Activated CD8-positive, alpha-beta memory T cell treated with anti-CD3 and anti-CD28 coated beads for 24 hours (primary cell): ENCODE measurements around the gene ANXA1.

ENCODE experiments used
- DNase-seq: peaks from one replicate; pipeline ENCODE4 v3.0.0-alpha.2; 2020

The ANXA1 gene

GRCh38 chr9:73151653-73152542, at the start of gene ANXA1:
Gene ANXA1 (plus strand): TSS chr9:73151865. CDS start chr9:73158536, 6,671 bp downstream.
- DNase-seq, result no peak

GRCh38 chr9:73104342-73104741, 47.3 kb upstream of the ANXA1 start:
- DNase-seq, result no peak

DNA sequence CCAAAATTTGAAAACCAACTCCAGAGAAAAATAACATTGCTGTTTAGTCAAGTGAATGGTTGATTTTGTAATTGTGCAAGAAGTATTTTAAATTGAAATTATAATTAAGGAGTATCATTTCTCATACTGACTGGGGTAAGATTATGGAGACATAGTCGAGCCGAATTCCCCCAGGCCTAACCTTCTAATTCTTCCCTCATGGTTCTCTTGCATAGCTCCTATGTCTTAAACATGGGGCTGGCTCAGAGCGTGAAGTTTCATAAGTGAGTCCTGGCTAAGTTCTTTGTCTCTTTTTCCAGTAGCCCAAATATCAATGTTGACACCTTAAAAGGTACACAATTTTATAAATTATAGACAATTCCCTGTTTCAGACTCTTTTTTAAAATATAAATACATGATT, 46.7 kb upstream of the ANXA1 start:
- no peak for DNase-seq

DNA sequence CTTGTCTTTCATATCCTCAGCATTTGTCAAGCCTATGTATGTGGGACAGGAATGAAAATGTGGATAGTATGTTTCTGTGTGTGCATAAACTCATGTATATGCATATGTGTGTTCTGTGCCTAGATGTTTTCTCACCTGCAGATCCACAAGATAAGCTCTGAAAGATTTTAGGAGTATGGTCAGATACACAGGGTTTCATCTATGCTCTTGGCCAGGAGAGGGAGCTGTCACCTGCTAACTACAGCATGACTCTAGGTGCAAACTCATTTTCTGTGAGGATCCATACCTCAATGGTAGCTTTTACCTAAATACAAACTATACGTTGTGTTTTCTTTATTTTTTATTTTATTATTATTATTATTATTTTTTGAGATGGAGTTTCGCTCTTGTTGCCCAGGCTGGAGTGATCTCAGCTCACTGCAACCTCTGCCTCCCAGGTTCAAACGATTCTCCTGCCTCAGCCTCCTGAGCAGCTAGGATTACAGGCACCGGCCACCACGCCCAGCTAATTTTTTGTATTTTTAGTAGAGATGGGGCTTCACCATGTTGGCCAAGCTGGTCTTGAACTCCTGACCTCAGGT, 44.1 kb upstream of the ANXA1 start:
- peak; percentile 68 for DNase-seq

- no peak for DNase-seq
Observed at GRCh38 chr9:73114058-73114457, 37.6 kb upstream of the ANXA1 start.

- DNase-seq, result no peak
Observed at GRCh38 chr9:73114958-73115357, 36.7 kb upstream of the ANXA1 start.

- DNase-seq, result no peak
Observed at GRCh38 chr9:73116031-73116430, 35.6 kb upstream of the ANXA1 start.

GRCh38 chr9:73116880-73117279, 34.8 kb upstream of the ANXA1 start:
- no peak for DNase-seq

DNA sequence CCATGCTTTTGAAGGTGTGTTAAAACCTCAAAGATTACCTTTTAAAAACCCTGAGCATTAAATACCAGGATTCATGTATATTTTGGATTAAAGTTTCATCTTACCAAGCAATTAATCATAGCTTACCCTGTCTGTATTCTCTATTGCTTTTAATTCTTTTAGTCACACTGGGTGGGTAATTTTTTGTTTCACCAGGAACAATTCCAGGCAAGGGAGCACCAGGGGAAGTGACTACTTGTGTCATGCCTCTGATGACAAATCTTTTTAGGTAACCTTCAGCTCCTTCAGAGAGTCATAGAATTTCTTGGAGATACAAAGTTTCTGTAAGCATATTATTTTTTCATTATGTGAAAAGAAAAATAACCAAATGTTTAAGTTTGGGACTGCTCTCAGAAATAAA, 33.4 kb upstream of the ANXA1 start:
- no peak for DNase-seq

- DNase-seq, result no peak
Observed at GRCh38 chr9:73118898-73119554, 32.6 kb upstream of the ANXA1 start.

DNA sequence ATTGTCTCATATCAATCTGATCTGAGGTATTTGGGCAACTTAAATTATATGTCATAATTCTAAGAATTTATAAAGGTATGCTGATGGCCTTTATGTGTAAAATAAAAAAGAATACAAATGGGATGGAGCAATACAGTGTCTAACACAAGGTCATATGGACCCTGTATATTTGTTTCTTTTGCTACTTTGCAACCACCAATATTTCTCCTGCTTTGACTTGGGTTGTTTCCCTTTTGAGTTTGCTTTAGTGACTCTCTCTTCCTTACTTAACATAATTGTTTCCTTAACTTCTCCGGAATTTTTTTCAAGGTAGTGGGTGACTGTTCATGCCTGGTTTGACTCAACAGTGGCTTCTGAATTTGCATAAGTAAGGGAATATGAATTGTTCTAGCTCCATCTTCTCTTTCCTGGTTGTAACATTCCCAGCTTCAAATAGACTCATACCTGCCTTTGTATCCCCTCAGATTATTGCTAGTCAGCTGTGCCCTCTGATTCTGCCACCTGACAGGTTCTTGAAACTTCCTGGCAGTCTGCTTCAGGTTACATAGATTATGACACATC, 30.2 kb upstream of the ANXA1 start:
- no peak for DNase-seq

DNA sequence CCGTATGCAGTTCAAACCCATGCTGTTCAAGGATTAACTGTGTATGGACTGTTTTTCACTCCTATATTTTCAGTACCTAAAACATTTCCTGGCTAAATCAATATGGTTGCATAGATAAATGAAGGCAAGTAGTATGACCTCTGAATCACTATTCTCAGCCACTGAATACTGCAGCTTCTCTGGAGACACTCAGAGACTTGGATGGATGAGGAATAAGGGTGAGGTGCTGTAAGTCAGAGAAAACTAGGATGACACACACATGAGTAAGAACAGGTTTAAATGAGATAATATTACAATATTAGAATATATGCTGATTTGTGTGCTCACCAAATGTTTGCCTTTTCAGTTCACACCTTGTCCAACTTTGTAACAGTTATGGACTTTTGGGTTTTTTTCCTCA, 26.0 kb upstream of the ANXA1 start:
- no peak for DNase-seq

GRCh38 chr9:73129941-73130685, 21.6 kb upstream of the ANXA1 start:
- DNase-seq, result no peak

DNA sequence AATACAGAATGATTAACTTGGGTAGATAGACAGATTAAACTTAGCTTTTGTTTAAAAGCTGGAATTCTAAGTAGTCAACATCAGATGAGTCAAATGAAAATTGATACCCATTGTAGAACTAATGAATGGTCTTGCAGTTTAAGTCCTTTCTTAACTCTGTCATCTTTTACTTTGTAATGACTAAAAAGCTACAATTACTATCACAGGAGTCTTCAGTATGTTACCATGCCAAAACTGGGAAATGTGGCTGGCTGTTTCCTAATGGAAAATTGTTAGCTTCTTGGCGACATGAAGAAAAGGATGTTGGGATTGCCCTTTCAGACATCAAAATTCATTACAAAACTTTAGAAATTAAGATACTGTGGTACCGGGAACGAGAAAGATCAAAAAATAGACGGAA, 20.2 kb upstream of the ANXA1 start:
- DNase-seq, result no peak

DNA sequence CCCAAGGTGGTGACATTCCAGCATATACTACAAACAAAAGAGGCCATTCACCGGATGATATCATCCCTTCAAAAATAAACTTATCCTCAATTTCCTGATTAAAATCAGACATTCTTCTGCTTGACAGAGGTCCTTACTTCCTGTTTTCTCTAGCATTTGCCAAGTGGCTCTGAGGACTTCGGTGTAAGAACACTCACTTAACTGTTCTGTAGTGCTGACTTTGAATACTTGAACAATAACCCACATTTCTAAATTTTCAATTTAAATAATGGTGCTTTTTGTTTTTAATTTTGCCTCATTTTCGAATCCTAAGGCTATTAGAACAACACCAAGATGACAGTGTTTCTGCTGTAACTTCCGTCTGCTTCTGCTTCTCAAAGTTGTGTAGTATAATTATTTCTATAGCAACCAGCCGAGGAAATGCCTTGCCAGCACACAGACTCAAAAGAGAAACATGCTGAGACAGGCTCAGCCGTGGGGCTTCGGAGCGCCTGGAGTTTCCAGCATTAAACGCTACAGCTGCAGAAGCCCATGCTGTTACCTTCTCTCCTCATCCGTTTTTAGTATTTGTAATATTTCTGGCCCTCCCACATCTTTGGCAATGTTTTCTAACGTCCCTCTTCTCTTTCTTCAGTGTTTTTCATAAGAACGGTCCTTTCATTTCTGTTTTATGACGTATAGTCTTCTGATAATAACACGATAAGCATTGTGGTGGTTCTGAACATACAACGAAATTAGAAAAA, 19.5 kb upstream of the ANXA1 start:
- DNase-seq, result peak; percentile 78

GRCh38 chr9:73133022-73133651, 18.5 kb upstream of the ANXA1 start:
- no peak for DNase-seq

GRCh38 chr9:73133921-73134407, 17.7 kb upstream of the ANXA1 start:
- DNase-seq, result no peak

DNA sequence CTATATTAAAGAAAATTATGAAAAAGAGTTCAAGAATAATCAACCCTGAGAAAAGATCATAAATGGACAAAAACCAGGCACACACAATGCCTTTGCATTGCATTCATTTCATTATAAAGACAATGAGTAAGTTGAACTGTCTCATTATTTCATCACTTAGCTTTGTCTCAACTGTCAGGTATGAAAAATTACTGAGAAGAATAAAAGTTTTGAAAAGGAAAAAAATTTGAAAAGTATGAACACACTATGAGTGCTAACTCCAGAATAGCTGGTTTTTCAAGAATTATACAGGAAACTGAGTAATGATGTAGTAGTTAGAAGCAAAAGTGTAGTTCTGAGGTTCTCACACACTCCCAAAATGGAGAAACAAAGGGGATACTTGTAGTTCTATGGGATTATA, 16.3 kb upstream of the ANXA1 start:
- DNase-seq, result no peak

GRCh38 chr9:73137286-73137899, 14.3 kb upstream of the ANXA1 start:
- DNase-seq, result no peak

- DNase-seq, result no peak
Observed at GRCh38 chr9:73137914-73138313, 13.8 kb upstream of the ANXA1 start.

DNA sequence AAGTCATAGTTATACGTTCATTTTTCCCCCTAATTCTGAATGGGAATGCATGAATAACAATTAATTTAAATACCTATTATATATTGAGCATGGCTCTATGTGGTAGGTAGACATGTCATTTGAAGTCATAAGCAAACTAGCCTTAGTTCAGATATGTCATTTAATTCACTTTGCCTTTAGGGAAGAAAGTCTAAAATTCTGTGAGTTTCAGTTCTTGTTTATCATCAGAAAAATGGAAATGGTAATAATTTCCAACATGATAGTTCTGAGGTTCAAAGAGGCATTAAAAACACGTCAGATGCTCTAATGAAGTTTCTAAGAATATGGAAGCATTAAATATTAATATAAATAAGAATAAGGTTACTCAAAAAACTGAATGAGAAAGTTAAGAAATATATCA, 13.1 kb upstream of the ANXA1 start:
- DNase-seq, result no peak
